ENCODE data around the gene CREB5.

Gene CREB5

GRCh38 chr7:28530175-28530802 lies 118.0 kb downstream of the CREB5 start:
- TF ChIP-seq ZNF565 (CRISPR knock-in tag; conservative IDR thresholded peaks at IDR 0.05; ENCODE audit: low read depth): no peak
- TF ChIP-seq TSHZ2 (CRISPR knock-in tag; IDR thresholded peaks at IDR 0.05): no peak
- TF ChIP-seq SNAI2 (CRISPR knock-in tag; IDR thresholded peaks at IDR 0.05): no peak
- TF ChIP-seq PPARA (CRISPR knock-in tag; IDR thresholded peaks at IDR 0.05; ENCODE audit: borderline replicate concordance): no peak
- ATAC-seq: no peak

- no peak for ATAC-seq
These were observed 118.5 kb downstream of the CREB5 start for GRCh38 chr7:28530803-28531175.

GRCh38 chr7:28531291-28531690 lies 119.0 kb downstream of the CREB5 start:
- ATAC-seq: no peak
- TF ChIP-seq TCF4 (CRISPR knock-in tag; IDR thresholded peaks at IDR 0.05; ENCODE audit: borderline replicate concordance) (no peak), BACH2 (CRISPR knock-in tag; IDR thresholded peaks at IDR 0.05; ENCODE audit: borderline replicate concordance) (no peak), ZNF8 (CRISPR knock-in tag; IDR thresholded peaks at IDR 0.05) (no peak)

More at GRCh38 chr7:28530803-28531175, 118.5 kb downstream of the CREB5 start:
- TF ChIP-seq RARB (CRISPR knock-in tag; IDR thresholded peaks at IDR 0.05) (no peak), PATZ1 (CRISPR knock-in tag; IDR thresholded peaks at IDR 0.05; ENCODE audit: borderline replicate concordance) (no peak)

- TF ChIP-seq, protein P1, sequence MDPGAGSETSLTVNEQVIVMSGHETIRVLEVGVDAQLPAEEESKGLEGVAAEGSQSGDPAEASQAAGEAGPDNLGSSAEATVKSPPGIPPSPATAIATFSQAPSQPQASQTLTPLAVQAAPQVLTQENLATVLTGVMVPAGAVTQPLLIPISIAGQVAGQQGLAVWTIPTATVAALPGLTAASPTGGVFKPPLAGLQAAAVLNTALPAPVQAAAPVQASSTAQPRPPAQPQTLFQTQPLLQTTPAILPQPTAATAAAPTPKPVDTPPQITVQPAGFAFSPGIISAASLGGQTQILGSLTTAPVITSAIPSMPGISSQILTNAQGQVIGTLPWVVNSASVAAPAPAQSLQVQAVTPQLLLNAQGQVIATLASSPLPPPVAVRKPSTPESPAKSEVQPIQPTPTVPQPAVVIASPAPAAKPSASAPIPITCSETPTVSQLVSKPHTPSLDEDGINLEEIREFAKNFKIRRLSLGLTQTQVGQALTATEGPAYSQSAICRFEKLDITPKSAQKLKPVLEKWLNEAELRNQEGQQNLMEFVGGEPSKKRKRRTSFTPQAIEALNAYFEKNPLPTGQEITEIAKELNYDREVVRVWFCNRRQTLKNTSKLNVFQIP (CRISPR knock-in tag; IDR thresholded peaks at IDR 0.05; ENCODE audit: borderline replicate concordance, low read depth): no peak
- TF ChIP-seq PPARA (CRISPR knock-in tag; IDR thresholded peaks at IDR 0.05; ENCODE audit: borderline replicate concordance) (no peak), RARB (CRISPR knock-in tag; IDR thresholded peaks at IDR 0.05) (no peak), GLIS3 (CRISPR knock-in tag; IDR thresholded peaks at IDR 0.05) (no peak), CSDC2 (CRISPR knock-in tag; IDR thresholded peaks at IDR 0.05) (no peak)
- ATAC-seq: no peak
These were observed 119.9 kb downstream of the CREB5 start for GRCh38 chr7:28532181-28532580.

DNA sequence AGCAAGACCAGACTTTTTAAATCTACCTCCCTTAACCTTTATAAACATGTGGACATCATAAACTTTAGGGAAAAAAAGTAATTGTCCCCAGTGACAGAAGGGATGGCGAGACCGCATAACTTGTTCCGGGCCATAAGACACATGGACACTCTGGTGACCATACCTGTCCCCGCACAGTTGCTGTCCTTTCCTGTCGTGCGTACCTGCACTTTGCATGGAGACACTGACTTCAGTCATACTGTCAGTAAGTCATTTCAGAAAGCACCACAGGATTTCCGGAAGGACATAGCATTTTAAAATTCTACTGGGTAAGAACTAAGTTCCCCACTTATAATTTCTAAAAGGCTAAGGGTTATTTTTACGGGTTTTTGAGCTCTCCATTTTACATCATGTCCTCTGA lies 120.9 kb downstream of the CREB5 start:
- no peak for TF ChIP-seq ESRRG (CRISPR knock-in tag; IDR thresholded peaks at IDR 0.05)
- TF ChIP-seq ISL1 (CRISPR knock-in tag; IDR thresholded peaks at IDR 0.05): no peak
- TF ChIP-seq OSR1 (CRISPR knock-in tag; IDR thresholded peaks at IDR 0.05): no peak
- TF ChIP-seq BACH2 (CRISPR knock-in tag; IDR thresholded peaks at IDR 0.05; ENCODE audit: borderline replicate concordance): no peak
- no peak for TF ChIP-seq ZFP3 (CRISPR knock-in tag; IDR thresholded peaks at IDR 0.05)
- no peak for TF ChIP-seq GLIS3 (CRISPR knock-in tag; IDR thresholded peaks at IDR 0.05)
- no peak for ATAC-seq

- ATAC-seq: no peak
- TF ChIP-seq GLIS3 (CRISPR knock-in tag; IDR thresholded peaks at IDR 0.05) (no peak), BACH2 (CRISPR knock-in tag; IDR thresholded peaks at IDR 0.05; ENCODE audit: borderline replicate concordance) (no peak), OSR1 (CRISPR knock-in tag; IDR thresholded peaks at IDR 0.05) (no peak), ZNF565 (CRISPR knock-in tag; conservative IDR thresholded peaks at IDR 0.05; ENCODE audit: low read depth) (no peak), CSDC2 (CRISPR knock-in tag; IDR thresholded peaks at IDR 0.05) (no peak), ARNTL (CRISPR knock-in tag; IDR thresholded peaks at IDR 0.05; ENCODE audit: borderline replicate concordance, low read depth) (no peak), ESRRG (CRISPR knock-in tag; IDR thresholded peaks at IDR 0.05) (no peak), TOX (CRISPR knock-in tag; IDR thresholded peaks at IDR 0.05; ENCODE audit: borderline replicate concordance) (no peak), ISL1 (CRISPR knock-in tag; IDR thresholded peaks at IDR 0.05) (no peak), TSHZ2 (CRISPR knock-in tag; IDR thresholded peaks at IDR 0.05) (no peak), ZNF70 (CRISPR knock-in tag; IDR thresholded peaks at IDR 0.05) (no peak), SNAI2 (CRISPR knock-in tag; IDR thresholded peaks at IDR 0.05) (no peak)
These were observed 121.6 kb downstream of the CREB5 start for GRCh38 chr7:28533731-28534531.

Data from SK-N-SH treated with all-trans-retinoic acid at 6 μM for 48 hours (cell line).